Mesodermal cell (in vitro differentiated cells): ENCODE data around the gene FMR1.

Experiments used
- H3K27ac ChIP-seq: 2 replicates; pipeline ENCODE4 v1.7.0; 2013; ENCODE audit warnings: mild to moderate bottlenecking, low read depth, low read length, moderate library complexity; ENCODE audit not compliant: severe bottlenecking
- H3K36me3 ChIP-seq: 2 replicates; pipeline ENCODE4 v1.7.1; 2013; ENCODE audit warnings: mild to moderate bottlenecking, low read length, moderate library complexity; ENCODE audit not compliant: control insufficient read depth, insufficient read depth
- H3K4me1 ChIP-seq: one replicate; pipeline ENCODE4 v1.7.1; 2013; ENCODE audit warnings: mild to moderate bottlenecking, low read length; ENCODE audit not compliant: insufficient read depth, control insufficient read depth, poor library complexity, severe bottlenecking
- H3K4me3 ChIP-seq: 2 replicates; pipeline ENCODE4 v1.7.0; 2013; ENCODE audit warnings: low read length, control low read depth, mild to moderate bottlenecking; ENCODE audit not compliant: insufficient read depth, poor library complexity, severe bottlenecking; ENCODE audit errors: extremely low read depth
- H3K9me3 ChIP-seq: 2 replicates; pipeline ENCODE4 v1.7.1; 2013; ENCODE audit warnings: mild to moderate bottlenecking, low read length, moderate library complexity; ENCODE audit not compliant: control insufficient read depth
- WGBS, 2 experiments: methylation state at CpG; one replicate each; pipeline ENCODE4 v1.1.5; 2013; ENCODE audit warnings: missing lambda C conversion rate in 2 of 2; ENCODE audit not compliant: insufficient coverage in 2 of 2; 5-methylcytosine and 5-hydroxymethylcytosine counted together

FMR1 gene

DNA sequence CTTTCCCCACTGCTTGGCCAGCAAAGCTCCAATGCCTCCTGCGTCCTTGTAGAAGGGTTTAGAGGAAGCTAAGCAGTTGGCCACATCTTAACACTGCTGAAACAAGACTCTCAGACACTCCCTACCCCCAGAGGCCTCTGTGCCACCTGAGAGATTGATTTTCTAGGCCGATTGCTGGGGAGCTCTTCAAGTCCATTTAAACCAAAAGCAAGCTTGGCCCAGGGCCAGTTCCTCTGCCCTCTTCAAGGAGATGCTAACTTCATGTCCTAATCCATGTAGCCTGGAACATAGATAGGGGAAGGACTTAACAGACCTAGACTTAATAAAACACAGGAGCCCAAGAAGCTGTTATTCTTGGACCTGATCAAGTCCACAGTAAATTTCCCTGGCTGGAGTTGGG lies 42.3 kb downstream of the FMR1 start:
- Histone ChIP-seq H3K9me3 (no peaks in the 10 kb centered on the region), H3K4me1 (peaks cover 7% of the 10 kb centered on the region), H3K27ac (no peak overlapping the region), H3K36me3 (no peaks in the 10 kb centered on the region), H3K4me3 (no peak overlapping the region)
- no CpG with 5 or more reads among the region's 2 CpGs for WGBS, 2 experiments

DNA sequence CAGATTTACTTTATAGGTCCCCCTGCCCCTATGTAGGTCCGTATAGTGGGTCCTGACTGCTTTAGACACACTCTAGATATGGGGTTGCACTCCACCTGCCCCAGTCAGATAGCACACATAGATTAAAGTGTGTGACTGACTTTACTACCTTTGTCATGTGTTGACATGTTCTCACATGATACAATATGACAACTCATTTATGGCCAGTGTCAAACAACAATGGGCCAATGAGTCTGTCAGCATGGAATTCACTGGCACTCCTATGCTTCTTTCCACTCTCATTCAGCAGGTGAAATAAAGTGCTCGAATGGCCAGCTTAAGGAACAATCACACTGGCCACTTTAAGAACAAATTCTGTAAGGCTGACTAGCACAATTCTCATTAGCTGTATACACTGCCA lies 45.6 kb downstream of the FMR1 start:
- 83 to 100% methylated on average over 1 of the region's 2 CpGs for WGBS, 2 experiments
- H3K36me3 ChIP-seq: no peaks in the 10 kb centered on the region
- no peak overlapping the region for H3K27ac ChIP-seq
- H3K4me3 ChIP-seq: no peak overlapping the region
- H3K9me3 ChIP-seq: no peaks in the 10 kb centered on the region
- H3K4me1 ChIP-seq: peaks cover 7% of the 10 kb centered on the region

DNA sequence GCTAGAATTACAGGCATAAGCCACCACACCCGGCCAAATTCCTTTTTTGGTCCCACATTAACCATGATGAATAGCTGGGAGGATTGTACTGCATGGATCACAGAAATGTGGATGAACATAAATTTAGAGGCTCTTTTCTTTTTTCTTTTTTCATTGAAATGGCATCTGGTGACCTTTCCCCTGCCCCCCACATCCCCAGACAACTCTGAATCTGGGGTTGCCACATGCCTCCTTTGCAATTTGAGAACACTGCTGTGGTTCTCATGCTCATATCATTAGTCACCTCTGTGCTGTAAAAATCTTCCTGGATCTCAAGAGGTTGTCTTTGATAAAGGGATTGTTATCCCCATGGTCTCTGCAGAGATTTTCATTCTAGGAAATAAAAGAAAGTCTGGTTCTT lies 46.6 kb downstream of the FMR1 start:
- Histone ChIP-seq H3K27ac (no peak overlapping the region), H3K9me3 (no peaks in the 10 kb centered on the region), H3K4me3 (no peak overlapping the region), H3K36me3 (no peaks in the 10 kb centered on the region), H3K4me1 (peaks cover 7% of the 10 kb centered on the region)
- WGBS, 2 experiments: no CpG with 5 or more reads among the region's 1 CpG

DNA sequence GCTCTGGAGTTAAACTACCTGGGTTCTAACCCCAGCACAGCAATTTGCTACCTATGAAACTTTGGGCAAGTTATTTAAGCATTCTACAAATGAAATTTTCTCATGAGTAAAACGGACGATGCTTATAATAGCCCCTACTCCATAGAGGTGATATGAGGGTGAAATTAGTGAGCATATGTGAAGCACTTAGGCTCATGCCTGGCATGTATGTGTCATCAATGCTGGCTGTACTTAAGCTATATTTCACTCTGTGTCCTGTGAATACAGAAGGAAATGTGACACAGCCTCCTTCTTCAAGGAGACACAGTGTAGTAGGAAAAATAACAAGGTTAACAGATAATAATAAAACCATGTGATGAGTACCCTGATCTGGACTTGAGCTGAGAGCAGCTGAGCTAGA lies 49.0 kb downstream of the FMR1 start:
- Histone ChIP-seq H3K9me3 (no peaks in the 10 kb centered on the region), H3K4me3 (no peak overlapping the region), H3K36me3 (no peaks in the 10 kb centered on the region), H3K27ac (no peak overlapping the region), H3K4me1 (peaks cover 7% of the 10 kb centered on the region)
- WGBS, 2 experiments: no CpG with 5 or more reads among the region's 2 CpGs

DNA sequence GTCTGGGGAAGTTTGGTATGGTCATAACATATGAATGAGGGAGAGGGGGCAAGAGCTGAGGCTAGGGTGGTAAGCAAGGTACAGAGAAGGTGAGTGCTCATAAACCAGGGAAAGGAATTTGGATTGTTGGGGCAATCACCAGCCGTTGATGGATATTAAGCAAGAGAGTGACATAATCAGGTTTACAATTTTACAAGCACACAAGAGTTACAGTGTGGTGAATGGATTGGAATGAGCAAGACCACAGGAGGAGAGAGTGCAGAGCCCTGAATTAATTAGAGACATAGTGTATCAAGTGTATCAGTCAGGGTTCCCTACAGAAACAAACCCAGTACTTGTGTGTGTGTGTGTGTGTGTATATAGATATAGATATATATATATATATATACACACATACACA lies 50.8 kb downstream of the FMR1 start:
- peaks cover 7% of the 10 kb centered on the region for H3K4me1 ChIP-seq
- H3K4me3 ChIP-seq: no peak overlapping the region
- no peak overlapping the region for H3K27ac ChIP-seq
- 100% methylated on average over 1 of the region's 1 CpG; no CpG with 5 or more reads in 1 of the 2 experiments for WGBS, 2 experiments
- H3K36me3 ChIP-seq: no peaks in the 10 kb centered on the region
- no peaks in the 10 kb centered on the region for H3K9me3 ChIP-seq

DNA sequence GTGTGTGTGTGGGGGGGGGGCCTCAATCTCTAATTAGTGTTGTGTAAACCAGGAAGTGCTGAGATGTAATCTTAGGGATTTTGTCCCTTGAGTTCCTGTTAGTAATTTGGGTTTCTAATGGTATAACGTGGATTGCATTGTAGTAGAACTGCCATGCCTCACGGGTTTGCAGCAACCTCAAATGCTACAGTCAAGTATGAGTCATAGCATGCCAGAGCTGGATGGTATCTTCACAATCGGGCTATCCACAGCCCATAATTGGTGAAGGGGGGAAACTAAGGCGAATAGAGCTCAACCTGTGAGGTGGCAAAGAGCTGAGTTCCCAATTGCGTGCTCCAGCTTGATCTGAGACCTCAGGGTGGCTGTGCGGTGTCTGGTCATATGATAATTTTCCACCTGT lies 67.2 kb downstream of the FMR1 start:
- Histone ChIP-seq H3K9me3 (no peaks in the 10 kb centered on the region), H3K27ac (no peak overlapping the region), H3K36me3 (no peaks in the 10 kb centered on the region), H3K4me1 (no peaks in the 10 kb centered on the region), H3K4me3 (no peak overlapping the region)
- 76% methylated on average over 4 of the region's 6 CpGs; no CpG with 5 or more reads in 1 of the 2 experiments for WGBS, 2 experiments

DNA sequence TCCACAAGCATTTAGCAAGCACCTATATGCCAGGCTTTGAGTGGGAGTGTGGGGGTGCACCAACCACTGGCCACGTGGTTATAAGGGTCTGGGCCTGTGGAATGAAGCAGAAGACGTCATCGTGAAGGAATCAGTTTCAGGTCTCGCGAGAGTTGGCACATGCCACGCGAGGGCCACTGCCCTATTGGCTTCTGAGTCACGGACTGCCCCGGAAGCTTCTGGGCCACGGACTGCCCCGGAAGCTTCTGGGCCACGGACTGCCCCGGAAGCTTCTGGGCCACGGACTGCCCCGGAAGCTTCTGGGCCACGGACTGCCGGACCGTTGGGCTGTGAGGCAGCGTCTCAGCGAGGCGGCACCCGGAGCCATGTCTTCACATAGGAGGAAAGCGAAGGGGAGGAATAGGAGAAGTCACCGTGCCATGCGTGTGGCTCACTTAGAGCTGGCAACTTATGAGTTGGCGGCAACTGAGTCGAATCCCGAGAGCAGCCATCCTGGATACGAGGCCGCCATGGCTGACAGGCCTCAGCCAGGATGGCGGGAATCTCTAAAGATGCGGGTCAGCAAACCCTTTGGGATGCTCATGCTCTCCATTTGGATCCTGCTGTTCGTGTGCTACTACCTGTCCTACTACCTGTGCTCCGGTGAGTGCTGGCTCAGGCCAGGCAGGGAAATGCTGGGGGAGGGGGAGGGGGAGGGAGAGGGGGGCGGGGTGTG lies 69.5 kb downstream of the FMR1 start, which contains the start of gene FMR1NB:
Gene FMR1NB, plus strand, starts transcription at position 300 of the 715 bp plus-strand sequence. Its CDS starts 66 bp downstream, at position 366.
- WGBS, 2 experiments: 95 to 97% methylated on average over 11 to 21 of the region's 35 CpGs
- H3K4me1 ChIP-seq: no peaks in the 10 kb centered on the region

More for the DNA sequence above, 69.5 kb downstream of the FMR1 start, which contains the start of gene FMR1NB:
- H3K9me3 ChIP-seq: no peaks in the 10 kb centered on the region
- H3K4me3 ChIP-seq: no peak within 1 kb of the TSS
- H3K27ac ChIP-seq: no peak within 1 kb of the TSS
- H3K36me3 ChIP-seq: no peaks in the 10 kb centered on the region
